ENCODE measurements around the gene FCER1A. TPM values are rescaled to one million over a fixed set of nuclear protein-coding genes. Genes with fewer than 3 reads are reported as not detected.

FCER1A gene
- total RNA-seq, 4 donors from 2014 or later: 4.7 to 21.4 (median 11.9) TPM; not detected in 1

GRCh38 chr1:159318784-159319551 is 16.8 kb downstream of the FCER1A start:
- no peak overlapping the region for H3K4me3 ChIP-seq
- no peak for TF ChIP-seq POLR2A (IDR thresholded peaks at IDR 0.05)
- TF ChIP-seq CTCF (IDR thresholded peaks at IDR 0.05): no peak
- no peak overlapping the region for H3K27ac ChIP-seq
- WGBS, 2 donors: 70 to 75% methylated on average over 8 of the region's 8 CpGs
- H3K27me3 ChIP-seq: no peaks in the 10 kb centered on the region
- intact Hi-C loops (cut with DNase I): no loop called here
- no peak for DNase-seq
- no peaks in the 10 kb centered on the region for H3K4me1 ChIP-seq
- no peaks in the 10 kb centered on the region for H3K9me3 ChIP-seq
- no peaks in the 10 kb centered on the region for H3K36me3 ChIP-seq

- DNase-seq: no peak
- intact Hi-C loops (cut with DNase I): no loop called here
- Histone ChIP-seq H3K27ac (no peak overlapping the region), H3K9me3 (no peaks in the 10 kb centered on the region), H3K4me3 (no peak overlapping the region), H3K36me3 (no peaks in the 10 kb centered on the region), H3K27me3 (no peaks in the 10 kb centered on the region), H3K4me1 (no peaks in the 10 kb centered on the region)
- 66 to 68% methylated on average over 2 of the region's 2 CpGs for WGBS, 2 donors
- TF ChIP-seq POLR2A (IDR thresholded peaks at IDR 0.05): no peak
- TF ChIP-seq CTCF (IDR thresholded peaks at IDR 0.05): no peak
Measured at GRCh38 chr1:159334797-159335196, 32.7 kb downstream of the FCER1A start.

- no peaks in the 10 kb centered on the region for H3K4me1 ChIP-seq
- no peak overlapping the region for H3K27ac ChIP-seq
- H3K9me3 ChIP-seq: no peaks in the 10 kb centered on the region
- H3K4me3 ChIP-seq: no peak overlapping the region
- TF ChIP-seq CTCF (IDR thresholded peaks at IDR 0.05) (no peak), POLR2A (IDR thresholded peaks at IDR 0.05) (no peak)
- no peaks in the 10 kb centered on the region for H3K27me3 ChIP-seq
- intact Hi-C loops (cut with DNase I): no loop called here
- DNase-seq: no peak
- H3K36me3 ChIP-seq: no peaks in the 10 kb centered on the region
Measured at GRCh38 chr1:159338018-159338417, 35.9 kb downstream of the FCER1A start.

- Histone ChIP-seq H3K36me3 (no peaks in the 10 kb centered on the region), H3K4me1 (no peaks in the 10 kb centered on the region), H3K27ac (no peak overlapping the region), H3K4me3 (no peak overlapping the region), H3K27me3 (no peaks in the 10 kb centered on the region), H3K9me3 (no peaks in the 10 kb centered on the region)
- TF ChIP-seq CTCF (IDR thresholded peaks at IDR 0.05) (no peak), POLR2A (IDR thresholded peaks at IDR 0.05) (no peak)
- no peak for DNase-seq
- 50 to 81% methylated on average over 1 of the region's 1 CpG for WGBS, 2 donors
- intact Hi-C loops (cut with DNase I): no loop called here
Measured at GRCh38 chr1:159339536-159339935, 37.4 kb downstream of the FCER1A start.

GRCh38 chr1:159341736-159342135 is 39.6 kb downstream of the FCER1A start:
- WGBS, 2 donors: 20 to 22% methylated on average over 2 of the region's 2 CpGs
- H3K27me3 ChIP-seq: no peaks in the 10 kb centered on the region
- H3K4me1 ChIP-seq: no peaks in the 10 kb centered on the region
- no peaks in the 10 kb centered on the region for H3K36me3 ChIP-seq
- no peak for DNase-seq
- H3K4me3 ChIP-seq: no peak overlapping the region
- H3K27ac ChIP-seq: no peak overlapping the region
- TF ChIP-seq CTCF (IDR thresholded peaks at IDR 0.05) (no peak), POLR2A (IDR thresholded peaks at IDR 0.05) (no peak)
- intact Hi-C loops (cut with DNase I): no loop called here
- H3K9me3 ChIP-seq: no peaks in the 10 kb centered on the region
